DMS53 (cell line): ENCODE measurements around the gene PTPRU.

Source experiments
- DNase-seq: peaks from one replicate; lab custom pipeline; 2025; lab: John Stamatoyannopoulos, UW

Gene PTPRU

GRCh38 chr1:29332204-29332603 is 95.9 kb downstream of the PTPRU start:
- DNase-seq, result peak; percentile 72

GRCh38 chr1:29333008-29333407 is 96.7 kb downstream of the PTPRU start:
- no peak for DNase-seq

- DNase-seq, result no peak
Observed at GRCh38 chr1:29335573-29335972, 99.3 kb downstream of the PTPRU start.

- DNase-seq, result no peak
Observed at GRCh38 chr1:29338908-29339575, 102.7 kb downstream of the PTPRU start.

GRCh38 chr1:29341936-29342335 is 105.6 kb downstream of the PTPRU start:
- no peak for DNase-seq

GRCh38 chr1:29342351-29342750 is 106.0 kb downstream of the PTPRU start:
- no peak for DNase-seq

- no peak for DNase-seq
Observed at GRCh38 chr1:29342983-29343382, 106.7 kb downstream of the PTPRU start.

- DNase-seq, result no peak
Observed at GRCh38 chr1:29343476-29343875, 107.2 kb downstream of the PTPRU start.

- no peak for DNase-seq
Observed at GRCh38 chr1:29343908-29344307, 107.6 kb downstream of the PTPRU start.

- no peak for DNase-seq
Observed at GRCh38 chr1:29344336-29344735, 108.0 kb downstream of the PTPRU start.

- no peak for DNase-seq
Observed at GRCh38 chr1:29346576-29346975, 110.3 kb downstream of the PTPRU start.

- DNase-seq, result peak; percentile 89
Observed at GRCh38 chr1:29349871-29350491, 113.7 kb downstream of the PTPRU start.

- DNase-seq, result no peak
Observed at GRCh38 chr1:29352719-29353420, 116.5 kb downstream of the PTPRU start.

GRCh38 chr1:29354511-29355098 is 118.3 kb downstream of the PTPRU start:
- no peak for DNase-seq

GRCh38 chr1:29355375-29355774 is 119.1 kb downstream of the PTPRU start:
- no peak for DNase-seq

GRCh38 chr1:29356663-29357062 is 120.3 kb downstream of the PTPRU start:
- DNase-seq, result peak; percentile 17

- no peak for DNase-seq
Observed at GRCh38 chr1:29357452-29357851, 121.1 kb downstream of the PTPRU start.

- DNase-seq, result no peak
Observed at GRCh38 chr1:29358183-29358582, 121.9 kb downstream of the PTPRU start.

- no peak for DNase-seq
Observed at GRCh38 chr1:29360768-29361167, 124.4 kb downstream of the PTPRU start.

- DNase-seq, result no peak
Observed at GRCh38 chr1:29361686-29362085, 125.4 kb downstream of the PTPRU start.

- DNase-seq, result no peak
Observed at GRCh38 chr1:29362116-29362515, 125.8 kb downstream of the PTPRU start.

GRCh38 chr1:29362764-29363163 is 126.4 kb downstream of the PTPRU start:
- no peak for DNase-seq

- no peak for DNase-seq
Observed at GRCh38 chr1:29363536-29363935, 127.2 kb downstream of the PTPRU start.
